Transverse colon (tissue), 3 donors: ENCODE data around the gene TMEM202.

Experiments
- CTCF ChIP-seq, 5 experiments: fragments of 200-600 bp in 3 of 5; fragments of 450-650 bp in 2 of 5; sonication (generic) in 3 of 5; IDR thresholded peaks; 1 replicate in 2 of 5; 2 replicates in 3 of 5; pipeline ENCODE4 v1.5.1; 2016 to 2017; ENCODE audit warnings: antibody characterized with exemption in 5 of 5, inconsistent platforms in 3 of 5, mild to moderate bottlenecking in 2 of 5, moderate library complexity in 1 of 5
- EP300 ChIP-seq: sonication (generic); formaldehyde crosslinking; IDR thresholded peaks from one replicate; pipeline ENCODE4 v1.6.1; 2017; ENCODE audit warnings: antibody characterized with exemption, low read depth
- POLR2A ChIP-seq: fragments of 450-650 bp; IDR thresholded peaks from one replicate; pipeline ENCODE4 v1.6.1; 2016; ENCODE audit warnings: antibody characterized with exemption, mild to moderate bottlenecking, moderate library complexity

- TF ChIP-seq CTCF (IDR thresholded peaks at IDR 0.05), result no peak
- TF ChIP-seq POLR2A, result no peak
- TF ChIP-seq EP300, result no peak
Observed at GRCh38 chr15:72365844-72366243, 32.3 kb upstream of the TMEM202 start.
